ENCODE results near the gene PADI6. TPM values are rescaled to one million over a fixed set of nuclear protein-coding genes. Genes with fewer than 3 reads are reported as not detected.

PADI6 gene
- total RNA-seq, 1 donor from 2014 or later, result not detected

DNA sequence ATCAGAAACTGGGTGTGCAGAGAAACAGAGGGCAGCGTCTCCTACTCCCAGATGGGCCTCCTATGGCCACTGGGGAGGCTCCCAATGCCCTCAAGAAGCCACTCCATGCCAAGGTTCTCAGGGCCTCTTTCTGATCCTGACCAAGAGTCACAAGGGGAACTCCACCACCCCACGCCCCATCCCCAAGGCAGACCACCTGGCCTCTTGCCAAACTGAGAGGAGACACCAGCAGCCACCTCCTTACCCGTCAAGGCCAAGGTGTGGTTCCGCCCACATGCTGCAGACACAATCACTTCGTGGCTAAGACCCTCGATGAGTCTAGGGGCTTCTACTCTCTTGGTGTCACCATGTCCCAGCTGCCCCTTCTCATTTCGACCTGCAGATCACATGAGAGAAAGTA is 50.5 kb downstream of the PADI6 start:
- no peak for ATAC-seq
- intact Hi-C loops (cut with DNase I), result no loop called here
- no peak for DNase-seq (ENCODE audit: low spot score)

DNA sequence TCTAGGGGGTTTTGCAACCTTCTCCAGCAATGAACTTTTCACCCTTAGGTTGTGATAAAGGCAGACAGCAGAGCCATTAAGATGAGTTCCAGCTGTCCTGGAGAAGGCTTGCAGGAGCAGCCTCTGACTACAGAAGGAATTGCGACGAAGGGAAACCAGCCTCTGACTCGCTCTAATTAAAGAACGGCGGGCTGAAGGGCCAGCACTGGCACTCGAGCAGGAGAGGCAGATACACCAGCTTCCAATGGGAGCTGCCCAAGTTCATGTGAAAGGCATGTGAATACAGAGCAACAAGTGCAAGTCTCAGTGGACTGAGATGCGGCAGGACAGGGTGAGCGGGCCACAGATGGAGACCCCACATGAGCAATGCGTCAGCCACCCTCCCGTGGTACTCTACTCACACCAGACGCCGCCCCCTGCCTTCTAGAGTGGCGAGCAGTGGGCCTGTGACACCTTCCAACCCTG is 51.8 kb downstream of the PADI6 start:
- DNase-seq (ENCODE audit: low spot score) (no peak), ATAC-seq (peak; percentile 44)
- intact Hi-C loops (cut with DNase I), result no loop called here

GRCh38 chr1:17425806-17426600 is 54.0 kb downstream of the PADI6 start:
- no peak for DNase-seq (ENCODE audit: low spot score)
- ATAC-seq, result no peak
- intact Hi-C loops (cut with DNase I), result no loop called here

- DNase-seq (ENCODE audit: low spot score) (no peak), ATAC-seq (no peak)
- intact Hi-C loops (cut with DNase I), result no loop called here
Observed at GRCh38 chr1:17427696-17428660, 56.0 kb downstream of the PADI6 start.

DNA sequence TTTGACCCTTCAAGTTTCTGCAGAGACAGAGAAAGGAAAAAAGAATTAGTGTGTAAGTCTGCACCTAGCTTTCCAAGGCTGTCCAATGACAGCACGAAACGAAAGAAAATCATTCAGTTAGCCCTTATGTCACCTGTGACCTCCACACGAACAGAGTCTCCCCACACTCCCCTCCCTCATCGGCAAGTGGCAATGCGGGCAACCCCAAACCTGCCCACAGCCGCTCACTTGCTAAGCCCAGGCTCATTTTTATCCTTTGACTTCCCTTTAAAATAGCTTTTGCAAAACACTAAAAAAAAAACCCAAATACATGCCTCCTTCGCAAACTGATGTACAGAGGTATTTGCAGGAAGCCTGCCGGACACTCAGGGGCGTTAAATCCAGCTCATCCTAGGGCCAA is 57.2 kb downstream of the PADI6 start:
- intact Hi-C loops (cut with DNase I), result no loop called here
- ATAC-seq, result no peak
- no peak for DNase-seq (ENCODE audit: low spot score)

DNA sequence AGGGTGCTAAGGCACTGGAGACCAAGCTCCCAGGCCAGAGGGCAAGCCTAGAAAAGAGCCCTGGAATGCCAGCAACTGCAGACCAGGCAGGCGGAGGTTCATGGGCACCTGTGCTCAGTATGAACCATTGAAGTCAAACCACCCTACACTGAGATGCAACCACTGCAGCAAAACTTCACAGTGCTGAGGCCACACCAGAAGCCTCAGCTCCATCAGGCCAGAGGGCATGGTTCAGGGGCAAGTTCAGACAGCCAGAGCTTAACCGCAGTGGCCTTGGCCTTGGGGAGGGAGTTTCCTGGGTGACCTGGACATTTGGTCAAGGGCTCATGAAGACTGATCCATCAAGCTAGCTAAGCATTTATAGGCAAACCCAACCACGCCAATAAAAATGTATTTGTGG is 60.4 kb downstream of the PADI6 start:
- no peak for DNase-seq (ENCODE audit: low spot score)
- no peak for ATAC-seq
- intact Hi-C loops (cut with DNase I), result no loop called here

DNA sequence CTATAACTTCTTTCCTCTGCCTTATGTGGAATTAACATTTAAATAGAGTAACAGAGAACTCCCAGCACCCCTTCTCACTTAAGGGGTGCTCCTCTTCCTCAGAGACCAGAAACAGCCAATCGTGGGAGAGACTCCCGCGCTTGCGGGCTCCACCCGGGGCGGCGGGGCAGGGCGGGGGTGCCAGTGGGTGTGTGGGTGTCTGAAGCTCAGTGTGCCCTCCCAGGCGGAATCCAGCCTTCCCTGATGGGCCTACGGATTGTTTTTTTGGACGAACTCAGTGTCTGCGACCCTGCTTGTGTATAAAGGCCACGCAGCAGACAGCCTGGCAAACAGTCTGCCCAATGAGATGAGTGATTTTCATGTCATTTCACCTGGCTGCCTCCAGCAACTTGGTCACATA is 61.3 kb downstream of the PADI6 start:
- no peak for ATAC-seq
- intact Hi-C loops (cut with DNase I), result no loop called here
- DNase-seq (ENCODE audit: low spot score), result no peak

- DNase-seq (ENCODE audit: low spot score), result no peak
- intact Hi-C loops (cut with DNase I), result no loop called here
- no peak for ATAC-seq
Observed at GRCh38 chr1:17434016-17434415, 62.0 kb downstream of the PADI6 start.

DNA sequence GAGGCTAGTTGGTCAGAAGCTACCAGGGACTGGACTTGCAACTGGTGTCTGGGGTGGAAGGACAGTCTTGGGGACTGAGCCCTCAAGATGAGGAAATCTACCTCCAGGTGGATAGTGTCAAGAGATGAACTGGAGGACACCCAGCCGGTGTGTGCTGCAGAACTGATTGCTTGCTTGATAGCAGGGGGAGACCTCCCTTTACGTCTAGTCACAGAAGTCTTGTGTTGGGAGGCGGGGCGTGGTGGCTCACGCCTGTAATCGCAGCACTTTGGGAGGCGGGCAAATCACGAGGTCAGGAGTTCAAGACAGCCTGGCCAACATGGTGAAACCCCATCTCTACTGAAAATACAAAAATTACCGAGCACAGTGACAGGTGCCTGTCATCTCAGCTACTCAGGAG is 62.6 kb downstream of the PADI6 start:
- no peak for DNase-seq (ENCODE audit: low spot score)
- ATAC-seq, result no peak
- intact Hi-C loops (cut with DNase I), result no loop called here

DNA sequence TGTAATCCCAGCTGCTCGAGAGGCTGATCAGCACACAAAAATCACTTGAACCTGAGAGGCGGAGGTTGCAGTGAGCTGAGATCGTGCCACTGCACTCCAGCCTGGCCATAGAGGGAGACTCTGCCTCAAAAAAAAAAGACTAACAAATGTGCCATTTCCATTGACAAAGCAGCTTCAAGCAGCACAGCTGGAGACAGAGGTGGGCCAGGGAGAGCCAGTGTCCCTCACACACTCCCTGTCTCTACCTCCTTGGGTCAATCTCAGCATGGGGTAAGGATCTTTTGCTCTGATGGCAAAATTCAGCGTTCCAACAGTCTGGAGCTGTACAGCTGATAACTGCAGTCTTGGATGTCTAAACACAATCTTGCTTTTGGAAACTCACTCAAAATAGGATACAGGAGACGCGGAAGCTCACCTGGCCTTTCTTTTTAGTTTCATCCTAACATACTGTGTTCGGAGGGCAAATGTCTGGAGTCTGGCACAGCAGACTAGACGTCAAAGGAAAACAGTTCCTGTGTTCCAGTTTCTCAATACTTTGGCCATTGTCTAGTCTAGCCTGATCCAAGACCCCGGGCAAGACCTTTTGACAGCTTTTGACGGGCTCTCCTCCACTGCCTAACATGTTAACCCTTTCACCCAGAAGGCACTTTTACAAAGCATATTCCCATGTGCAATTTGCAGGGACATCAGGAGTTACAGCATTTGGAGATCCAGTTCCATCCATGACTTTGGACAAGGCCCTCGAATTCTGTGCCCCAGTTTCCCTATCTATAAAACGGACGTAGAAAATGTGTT is 64.6 kb downstream of the PADI6 start:
- intact Hi-C loops (cut with DNase I), result no loop called here
- no peak for DNase-seq (ENCODE audit: low spot score)
- ATAC-seq, result peak; percentile 26

DNA sequence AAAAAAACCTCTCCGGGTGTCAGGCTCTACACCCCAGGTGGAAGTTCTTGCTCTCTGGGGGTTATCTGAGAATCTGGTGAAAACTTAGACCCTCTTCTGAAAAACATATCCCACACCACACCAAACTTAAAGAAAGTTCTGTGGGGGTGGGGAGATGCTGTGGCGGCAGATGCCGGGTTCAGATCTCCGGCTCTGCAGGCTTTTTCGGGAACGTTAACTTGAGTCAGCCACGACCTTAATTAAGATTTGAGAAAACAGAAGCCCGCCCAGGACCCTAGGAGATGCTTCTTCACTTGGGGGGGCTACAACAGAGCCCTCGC is 65.2 kb downstream of the PADI6 start:
- intact Hi-C loops (cut with DNase I), result no loop called here
- DNase-seq (ENCODE audit: low spot score) (no peak), ATAC-seq (no peak)

GRCh38 chr1:17437580-17438317 is 65.8 kb downstream of the PADI6 start:
- intact Hi-C loops (cut with DNase I), result no loop called here
- ATAC-seq, result peak; percentile 63

DNA sequence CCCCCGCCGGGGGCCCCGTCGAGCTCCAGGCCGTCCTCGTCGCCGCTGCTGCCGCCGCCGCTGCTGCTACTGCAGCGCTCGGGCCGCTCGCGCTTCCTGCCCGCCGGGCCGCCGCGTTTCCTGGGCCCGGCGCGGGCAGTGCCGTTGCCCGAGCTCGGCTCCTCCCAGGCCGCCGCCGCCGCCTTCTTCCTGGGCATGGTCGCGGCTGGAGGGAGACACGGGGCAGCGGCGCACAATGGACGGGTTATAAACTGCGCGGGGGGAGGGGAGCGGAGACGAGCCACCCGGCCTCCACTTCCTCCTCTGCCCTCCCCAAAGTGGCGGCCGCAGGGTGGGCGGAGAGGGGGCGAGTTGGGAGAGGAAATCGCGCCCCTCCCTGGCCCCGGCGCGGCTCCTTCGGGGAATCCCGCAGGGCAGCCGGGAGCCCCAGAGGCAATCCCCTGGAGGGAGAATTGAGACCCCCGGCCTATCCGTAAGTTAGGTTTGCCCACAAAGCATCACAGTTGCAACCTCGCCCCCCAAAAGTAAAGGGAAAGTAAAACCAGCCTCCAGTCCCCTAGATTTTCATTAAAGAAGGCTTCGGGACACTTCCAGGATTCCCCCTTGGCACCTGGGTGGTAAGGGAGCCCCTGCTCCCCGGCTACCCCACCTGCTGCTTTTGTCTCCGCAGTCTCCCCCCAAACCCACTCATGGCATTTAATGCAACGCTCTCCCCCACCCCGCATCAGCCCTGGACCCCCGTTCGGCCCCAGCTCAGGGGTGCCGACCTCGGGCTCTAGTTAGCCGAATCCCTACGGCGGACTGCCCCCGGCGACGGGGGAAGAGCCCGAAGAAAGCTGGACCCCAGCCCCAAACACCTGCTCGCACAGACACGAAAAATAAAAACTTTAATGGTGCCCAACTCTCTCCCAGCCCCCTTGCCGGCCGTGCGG is 66.6 kb downstream of the PADI6 start:
- peak; percentile 82 for DNase-seq (ENCODE audit: low spot score)
- intact Hi-C loops (cut with DNase I), result no loop called here
- peak; percentile 51 for ATAC-seq

More at GRCh38 chr1:17437580-17438317, 65.8 kb downstream of the PADI6 start:
- peak; percentile 66 for DNase-seq (ENCODE audit: low spot score)

GRCh38 chr1:17439250-17440073 is 67.5 kb downstream of the PADI6 start, which contains the start of gene RCC2:
Gene RCC2 (minus strand): TSS chr1:17439677. CDS start chr1:17438514, 1,163 bp downstream.
- intact Hi-C loops (cut with DNase I), result no loop called here
- peak; percentile 65 for ATAC-seq
- DNase-seq (ENCODE audit: low spot score), result peak; percentile 78

DNA sequence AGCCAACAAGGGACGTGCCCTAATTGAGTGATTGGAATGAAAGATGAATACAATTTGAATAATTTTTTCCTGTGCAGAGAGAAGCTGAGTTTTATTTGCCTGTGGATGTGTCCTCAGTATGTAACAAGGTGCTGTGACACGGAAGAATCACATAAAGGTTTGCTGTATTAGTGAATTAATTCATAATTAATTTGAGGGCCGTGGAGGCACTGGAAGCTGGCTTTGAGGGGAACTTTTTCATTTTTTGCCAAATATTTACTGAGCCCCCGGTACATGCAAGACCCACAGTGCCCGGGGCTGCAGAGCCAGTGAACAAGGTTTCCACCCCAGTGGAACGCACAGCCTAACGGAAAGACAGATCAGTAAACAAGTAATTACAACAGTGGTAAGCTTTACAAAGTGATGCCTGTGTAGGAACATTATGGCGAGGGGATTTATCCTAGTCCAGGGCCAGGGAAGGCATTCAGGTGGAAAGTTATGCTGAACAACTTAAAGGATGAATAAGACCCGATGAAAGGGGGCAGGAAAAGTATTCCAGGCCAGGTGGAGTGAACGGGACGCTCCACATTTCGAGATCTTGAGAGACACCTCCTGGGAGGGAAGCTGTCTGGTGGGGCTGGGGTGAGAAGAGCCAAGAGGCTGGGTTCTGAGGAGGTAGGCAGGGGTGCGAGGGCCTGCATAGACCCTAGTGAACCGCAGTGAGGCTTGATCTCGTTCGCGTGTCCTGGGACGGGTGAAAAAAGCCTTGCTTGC is 68.3 kb downstream of the PADI6 start:
- intact Hi-C loops (cut with DNase I), result no loop called here

GRCh38 chr1:17440827-17441168 is 68.8 kb downstream of the PADI6 start:
- ATAC-seq, result no peak
- intact Hi-C loops (cut with DNase I), result no loop called here
- DNase-seq (ENCODE audit: low spot score), result no peak

More for the DNA sequence above, 68.3 kb downstream of the PADI6 start:
- ATAC-seq (no peak), DNase-seq (ENCODE audit: low spot score) (no peak)

Measured in sciatic nerve (tissue), 2 donors.